Transverse colon (tissue), 4 donors: ENCODE results near the gene PDE6G. TPM values are rescaled to one million over a fixed set of nuclear protein-coding genes. Genes with fewer than 3 reads are reported as not detected.
"Not testable (repeated sequence)": the region's sequence is repeated elsewhere in the genome, so short reads cannot be mapped to it uniquely, and the experiment has no call there.

Source experiments
- DNase-seq: peaks from one replicate; pipeline ENCODE4 v3.0.0-alpha.2; 2019
- H3K27ac ChIP-seq, 4 donors: fragments of 200-600 bp; sonication (generic); 2 replicates each; pipeline ENCODE4 v1.5.1; 2016 to 2018; ENCODE audit warnings: inconsistent platforms in 4 of 4
- H3K27me3 ChIP-seq: fragments of 200-600 bp; sonication (generic); 2 replicates; pipeline ENCODE4 v1.5.1; 2017; ENCODE audit warnings: inconsistent platforms
- H3K36me3 ChIP-seq, 4 donors: fragments of 200-600 bp; sonication (generic); 2 replicates each; pipeline ENCODE4 v1.5.1; 2017 to 2019; ENCODE audit warnings: inconsistent platforms in 4 of 4
- H3K4me1 ChIP-seq, 4 donors: fragments of 200-600 bp; sonication (generic); 2 replicates each; pipeline ENCODE4 v1.5.1; 2017 to 2020; ENCODE audit warnings: inconsistent platforms in 4 of 4
- H3K4me3 ChIP-seq, 4 donors: fragments of 200-600 bp; sonication (generic); 1 replicate in 1 of 4; 2 replicates in 3 of 4; pipeline versions ENCODE4 v1.5.1 to v1.6.1; 2017 to 2019; ENCODE audit warnings: inconsistent platforms in 4 of 4
- H3K9me3 ChIP-seq, 2 donors: fragments of 200-600 bp; sonication (generic); 2 replicates each; pipeline ENCODE4 v1.5.1; 2017 to 2019; ENCODE audit warnings: inconsistent platforms in 2 of 2
- EP300 ChIP-seq: sonication (generic); formaldehyde crosslinking; IDR thresholded peaks from one replicate; pipeline ENCODE4 v1.6.1; 2017; ENCODE audit warnings: antibody characterized with exemption, low read depth
- POLR2A ChIP-seq: fragments of 450-650 bp; IDR thresholded peaks from one replicate; pipeline ENCODE4 v1.6.1; 2016; ENCODE audit warnings: antibody characterized with exemption, mild to moderate bottlenecking, moderate library complexity
- POLR2AphosphoS5 ChIP-seq, 3 donors: sonication (generic); formaldehyde crosslinking; IDR thresholded peaks; one replicate each; pipeline ENCODE4 v1.6.1; 2016; ENCODE audit warnings: antibody characterized with exemption in 3 of 3
- WGBS, 2 donors: methylation state at CpG; one replicate each; pipeline ENCODE4 v1.1.5; 2018; ENCODE audit warnings: low coverage in 1 of 2; 5-methylcytosine and 5-hydroxymethylcytosine counted together
- in situ Hi-C, 4 donors: fragments of 200-750 bp; cut with MboI; loops; one replicate each; pipeline versions ENCODE4 v1.15.0 to v1.15.1; 2017; ENCODE audit warnings: low sequenced_read_pairs in 3 of 4, low pct_ligation_motif_present in 1 of 4, low pct_unique_long_range_greater_than_20kb in 1 of 4
- intact Hi-C: fragments of 100-400 bp; cut with DNase I; formaldehyde crosslinking; loops from one replicate; pipeline ENCODE4 v1.15.1; 2023; ENCODE audit warnings: low total_unique reads
- total RNA-seq, 4 donors: library from RNA; depleted of rRNA; stranded (reverse); fragments of >200 nt; gene quantifications; one replicate each; pipeline ENCODE4 v1.1.0, GENCODE V29; 2016
- TF ChIP-seq, protein P1 (sequence below), 5 experiments: fragments of 200-600 bp in 3 of 5; fragments of 450-650 bp in 2 of 5; sonication (generic) in 3 of 5; IDR thresholded peaks; 1 replicate in 2 of 5; 2 replicates in 3 of 5; pipeline ENCODE4 v1.5.1; 2016 to 2017; ENCODE audit warnings: antibody characterized with exemption in 5 of 5, inconsistent platforms in 3 of 5, mild to moderate bottlenecking in 2 of 5, moderate library complexity in 1 of 5

Gene PDE6G
- total RNA-seq, 4 donors from 2014 or later: not detected

DNA sequence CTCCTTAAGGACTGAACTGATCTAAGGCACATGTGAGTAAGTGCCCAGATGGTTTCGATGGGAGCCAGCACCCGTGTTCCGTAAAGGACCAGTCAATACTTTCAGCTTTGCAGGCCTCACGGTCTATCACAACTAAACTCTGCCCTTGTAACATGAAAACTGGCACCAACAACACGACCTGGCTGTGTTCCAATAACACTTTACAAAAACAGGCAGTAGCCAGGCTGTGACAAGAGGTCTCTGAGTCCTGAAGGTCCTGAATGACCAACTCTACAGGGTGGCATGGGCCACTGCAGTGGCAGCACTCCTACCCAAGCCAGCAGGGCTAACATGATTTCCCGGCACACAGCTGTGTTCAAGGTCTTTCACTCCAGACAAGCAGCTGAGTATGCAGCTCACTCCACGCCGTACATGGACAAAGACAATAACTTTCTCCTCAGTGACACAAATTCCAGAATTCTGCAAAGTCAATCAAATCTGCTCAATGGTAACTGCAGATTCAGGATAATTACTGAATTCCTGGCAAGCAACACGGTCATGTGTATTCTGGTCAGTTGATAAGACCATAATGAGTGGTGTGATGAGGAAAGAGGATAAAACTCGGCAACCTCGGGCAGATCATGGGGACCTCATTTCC lies 34.7 kb downstream of the PDE6G start:
- intact Hi-C loops: no loop called here
- H3K36me3 ChIP-seq: peaks cover 0 to 61% (median 23%) of the 10 kb centered on the region in 4 donors
- in situ Hi-C loops: loop anchor here in 1 of 4 donors (25.0 kb wide), 1 partner anchor 359 kb away; no protein-coding TSS in a partner anchor
- DNase-seq: no peak
- no peak overlapping the region for H3K4me3 ChIP-seq
- H3K27ac ChIP-seq: no peak overlapping the region
- no peaks in the 10 kb centered on the region for H3K9me3 ChIP-seq
- H3K4me1 ChIP-seq: no peaks in the 10 kb centered on the region
- TF ChIP-seq, protein P1, sequence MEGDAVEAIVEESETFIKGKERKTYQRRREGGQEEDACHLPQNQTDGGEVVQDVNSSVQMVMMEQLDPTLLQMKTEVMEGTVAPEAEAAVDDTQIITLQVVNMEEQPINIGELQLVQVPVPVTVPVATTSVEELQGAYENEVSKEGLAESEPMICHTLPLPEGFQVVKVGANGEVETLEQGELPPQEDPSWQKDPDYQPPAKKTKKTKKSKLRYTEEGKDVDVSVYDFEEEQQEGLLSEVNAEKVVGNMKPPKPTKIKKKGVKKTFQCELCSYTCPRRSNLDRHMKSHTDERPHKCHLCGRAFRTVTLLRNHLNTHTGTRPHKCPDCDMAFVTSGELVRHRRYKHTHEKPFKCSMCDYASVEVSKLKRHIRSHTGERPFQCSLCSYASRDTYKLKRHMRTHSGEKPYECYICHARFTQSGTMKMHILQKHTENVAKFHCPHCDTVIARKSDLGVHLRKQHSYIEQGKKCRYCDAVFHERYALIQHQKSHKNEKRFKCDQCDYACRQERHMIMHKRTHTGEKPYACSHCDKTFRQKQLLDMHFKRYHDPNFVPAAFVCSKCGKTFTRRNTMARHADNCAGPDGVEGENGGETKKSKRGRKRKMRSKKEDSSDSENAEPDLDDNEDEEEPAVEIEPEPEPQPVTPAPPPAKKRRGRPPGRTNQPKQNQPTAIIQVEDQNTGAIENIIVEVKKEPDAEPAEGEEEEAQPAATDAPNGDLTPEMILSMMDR (IDR thresholded peaks at IDR 0.05): no peak
- TF ChIP-seq POLR2AphosphoS5 (IDR thresholded peaks at IDR 0.05) (no peak), EP300 (no peak), POLR2A (no peak)
- no peaks in the 10 kb centered on the region for H3K27me3 ChIP-seq
- 84 to 93% methylated on average over 6 to 11 of the region's 11 CpGs for WGBS, 2 donors

DNA sequence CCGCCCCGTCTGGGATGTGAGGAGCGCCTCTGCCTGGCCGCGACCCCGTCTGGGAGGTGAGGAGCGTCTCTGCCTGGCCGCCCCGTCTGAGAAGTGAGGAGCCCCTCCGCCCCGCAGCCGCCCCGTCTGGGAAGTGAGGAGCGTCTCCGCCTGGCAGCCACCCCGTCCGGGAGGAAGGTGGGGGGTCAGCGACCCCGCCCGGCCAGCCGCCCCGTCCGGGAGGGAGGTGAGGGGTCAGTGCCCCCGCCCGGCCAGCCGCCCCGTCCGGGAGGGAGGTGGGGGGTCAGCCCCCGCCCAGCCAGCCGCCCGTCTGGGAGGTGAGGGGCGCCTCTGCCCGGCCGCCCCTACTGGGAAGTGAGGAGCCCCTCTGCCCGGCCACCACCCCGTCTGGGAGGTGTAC lies 38.0 kb downstream of the PDE6G start:
- H3K9me3 ChIP-seq, H3K4me1 ChIP-seq, intact Hi-C loops, H3K4me3 ChIP-seq, H3K27me3 ChIP-seq, H3K27ac ChIP-seq, DNase-seq: not testable (repeated sequence)
- H3K36me3 ChIP-seq: peaks cover 0 to 39% (median 16%) of the 10 kb centered on the region in 4 donors
- in situ Hi-C loops: loop anchor here in 1 of 4 donors (25.0 kb wide), 1 partner anchor 356 kb away; no protein-coding TSS in a partner anchor
- 98% methylated on average over 24 of the region's 36 CpGs; no CpG with 5 or more reads in 1 of the 2 donors for WGBS, 2 donors

DNA sequence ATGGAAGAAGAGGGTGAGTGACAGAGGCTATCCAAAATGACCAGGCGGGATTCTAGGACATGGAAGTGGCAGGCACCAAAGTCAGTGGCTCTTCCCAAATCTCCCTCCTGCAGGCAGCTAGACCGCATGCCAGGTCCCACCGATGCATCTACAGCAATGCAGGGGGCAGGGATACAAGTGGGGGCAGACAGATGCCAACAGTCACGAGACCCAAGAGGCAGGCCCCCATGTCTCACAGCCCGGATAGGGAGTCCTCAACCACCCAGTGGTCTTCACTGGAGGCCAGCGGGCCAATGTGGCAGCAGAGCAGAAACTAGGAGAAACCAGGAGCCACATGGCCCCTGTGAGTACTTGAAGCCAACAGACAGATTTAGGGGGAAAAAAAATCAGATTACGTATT lies 39.5 kb downstream of the PDE6G start:
- intact Hi-C loops: no loop called here
- H3K9me3 ChIP-seq: no peaks in the 10 kb centered on the region
- TF ChIP-seq POLR2AphosphoS5 (IDR thresholded peaks at IDR 0.05): no peak
- TF ChIP-seq EP300: no peak
- no peak for TF ChIP-seq POLR2A
- TF ChIP-seq, protein P1 (IDR thresholded peaks at IDR 0.05): no peak
- 71% methylated on average over 7 of the region's 7 CpGs; no CpG with 5 or more reads in 1 of the 2 donors for WGBS, 2 donors
- H3K36me3 ChIP-seq: peaks cover 0 to 48% (median 15%) of the 10 kb centered on the region in 4 donors
- no peaks in the 10 kb centered on the region for H3K27me3 ChIP-seq
- no peak overlapping the region for H3K4me3 ChIP-seq
- DNase-seq: no peak
- in situ Hi-C loops: loop anchor here in 1 of 4 donors (25.0 kb wide), 1 partner anchor 355 kb away; no protein-coding TSS in a partner anchor
- no peak overlapping the region for H3K27ac ChIP-seq
- peaks cover 0 to 10% (median 2%) of the 10 kb centered on the region in 4 donors for H3K4me1 ChIP-seq

DNA sequence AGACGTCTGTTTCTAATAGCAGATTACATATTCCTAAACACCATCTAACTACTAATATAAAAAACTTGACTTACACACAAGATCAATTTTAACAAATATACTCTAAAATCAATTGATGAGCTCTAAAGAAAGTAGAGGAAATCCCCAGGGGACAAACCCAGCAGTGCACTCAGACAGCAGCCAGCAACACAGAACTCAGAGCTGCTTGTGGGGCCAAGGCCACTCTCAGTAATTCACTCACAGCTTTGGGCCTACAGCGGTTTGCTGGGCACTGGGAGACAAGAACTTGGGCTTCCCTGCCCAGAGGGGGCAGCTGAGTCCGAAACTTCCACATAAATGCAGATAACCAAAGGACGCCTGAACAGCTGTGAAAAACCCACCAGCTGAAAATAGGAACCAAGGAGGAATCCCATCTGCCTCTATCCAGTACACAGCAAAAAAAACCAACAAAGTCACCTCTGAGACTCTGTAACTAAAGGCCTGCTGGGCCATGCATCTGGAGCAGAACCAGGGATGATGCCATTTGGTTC lies 40.9 kb downstream of the PDE6G start:
- Histone ChIP-seq H3K27ac (no peak overlapping the region), H3K4me1 (peaks cover 0 to 10% (median 2%) of the 10 kb centered on the region in 4 donors), H3K36me3 (peaks cover 0 to 34% (median 13%) of the 10 kb centered on the region in 4 donors), H3K4me3 (no peak overlapping the region), H3K27me3 (no peaks in the 10 kb centered on the region), H3K9me3 (no peaks in the 10 kb centered on the region)
- 91 to 94% methylated on average over 3 to 4 of the region's 4 CpGs for WGBS, 2 donors
- TF ChIP-seq POLR2AphosphoS5 (IDR thresholded peaks at IDR 0.05): no peak
- TF ChIP-seq, protein P1 (IDR thresholded peaks at IDR 0.05): no peak
- no peak for TF ChIP-seq EP300
- no peak for TF ChIP-seq POLR2A
- intact Hi-C loops (no loop called here), in situ Hi-C loops (loop anchor here in 1 of 4 donors (25.0 kb wide), 1 partner anchor 353 kb away; no protein-coding TSS in a partner anchor)
- no peak for DNase-seq
